Muscle of leg (tissue), 11 donors: ENCODE measurements around the gene STEAP3. TPM values are rescaled to one million over a fixed set of nuclear protein-coding genes. Genes with fewer than 3 reads are reported as not detected.

Experiments used
- DNase-seq: peaks from one replicate; pipeline ENCODE4 v3.0.0; 2013
- H3K27ac ChIP-seq: one replicate; pipeline ENCODE4 v1.5.1; 2013; ENCODE audit warnings: mild to moderate bottlenecking, low read length, control low read depth
- H3K27me3 ChIP-seq: one replicate; pipeline ENCODE4 v1.6.1; 2013; ENCODE audit warnings: low read length; ENCODE audit not compliant: control insufficient read depth, insufficient read depth
- H3K36me3 ChIP-seq: one replicate; pipeline ENCODE4 v1.6.1; 2013; ENCODE audit warnings: low read length; ENCODE audit not compliant: control insufficient read depth, insufficient read depth
- H3K4me1 ChIP-seq: one replicate; pipeline ENCODE4 v1.6.1; 2013; ENCODE audit warnings: low read length; ENCODE audit not compliant: control insufficient read depth, insufficient read depth
- H3K4me3 ChIP-seq: one replicate; pipeline ENCODE4 v1.5.1; 2013; ENCODE audit warnings: low read length, control low read depth
- H3K9me3 ChIP-seq: replicated peaks from 2 replicates; pipeline ENCODE4 v1.6.1; 2013; ENCODE audit warnings: low read depth, low read length; ENCODE audit not compliant: control insufficient read depth
- WGBS: methylation state at CpG from one replicate; pipeline ENCODE4 v1.1.5; 2013; ENCODE audit warnings: missing lambda C conversion rate; ENCODE audit not compliant: insufficient coverage; 5-methylcytosine and 5-hydroxymethylcytosine counted together
- polyA plus RNA-seq, 8 donors: library from polyadenylated mRNA; unstranded; fragments of 120-200 nt; gene quantifications; one replicate each; pipeline versions ENCODE4 v1.2.1 to v1.2.3, GENCODE V29; 2013; ENCODE audit warnings: inconsistent platforms in 1 of 8, low replicate concordance in 1 of 8; ENCODE audit not compliant: insufficient read length in 8 of 8, insufficient read depth in 1 of 8
- total RNA-seq: library from RNA; stranded (reverse); fragments of 120-200 nt; gene quantifications from one replicate; pipeline ENCODE4 v1.2.4, GENCODE V29; 2013

Gene STEAP3
- total and polyA plus RNA-seq, 9 donors: 8.0 to 21.0 (median 14.1) TPM

- peaks cover 18% of the 10 kb centered on the region for H3K27me3 ChIP-seq
- H3K36me3 ChIP-seq: no peaks in the 10 kb centered on the region
- DNase-seq: no peak
- no peaks in the 10 kb centered on the region for H3K4me1 ChIP-seq
- H3K27ac ChIP-seq: no peak overlapping the region
- no peak overlapping the region for H3K4me3 ChIP-seq
- H3K9me3 ChIP-seq: no peaks in the 10 kb centered on the region
Observed at GRCh38 chr2:119197126-119197405, 26.6 kb upstream of the STEAP3 start.

- no peak for DNase-seq
- WGBS: 65% methylated on average over 7 of the region's 10 CpGs
- H3K27ac ChIP-seq: no peak overlapping the region
- no peak overlapping the region for H3K4me3 ChIP-seq
- no peaks in the 10 kb centered on the region for H3K4me1 ChIP-seq
- no peaks in the 10 kb centered on the region for H3K9me3 ChIP-seq
- no peaks in the 10 kb centered on the region for H3K36me3 ChIP-seq
- peaks cover 18% of the 10 kb centered on the region for H3K27me3 ChIP-seq
Observed at GRCh38 chr2:119197529-119198239, 25.9 kb upstream of the STEAP3 start.

- WGBS: 67% methylated on average over 6 of the region's 7 CpGs
- Histone ChIP-seq H3K27ac (no peak overlapping the region), H3K36me3 (no peaks in the 10 kb centered on the region), H3K9me3 (no peaks in the 10 kb centered on the region), H3K27me3 (peaks cover 18% of the 10 kb centered on the region), H3K4me3 (no peak overlapping the region), H3K4me1 (no peaks in the 10 kb centered on the region)
- DNase-seq: no peak
Observed at GRCh38 chr2:119198240-119198840, 25.3 kb upstream of the STEAP3 start.

- Histone ChIP-seq H3K36me3 (no peaks in the 10 kb centered on the region), H3K27ac (no peak overlapping the region), H3K4me3 (no peak overlapping the region), H3K27me3 (peaks cover 8% of the 10 kb centered on the region), H3K9me3 (no peaks in the 10 kb centered on the region), H3K4me1 (no peaks in the 10 kb centered on the region)
- 76% methylated on average over 3 of the region's 5 CpGs for WGBS
- DNase-seq: no peak
Observed at GRCh38 chr2:119201815-119202214, 21.8 kb upstream of the STEAP3 start.

- H3K27ac ChIP-seq: no peak overlapping the region
Observed at GRCh38 chr2:119202610-119203310, 20.9 kb upstream of the STEAP3 start.

GRCh38 chr2:119204525-119204924, 19.1 kb upstream of the STEAP3 start:
- no peak overlapping the region for H3K27ac ChIP-seq
- H3K36me3 ChIP-seq: no peaks in the 10 kb centered on the region
- WGBS: 88% methylated on average over 5 of the region's 6 CpGs
- H3K4me3 ChIP-seq: no peak overlapping the region
- H3K4me1 ChIP-seq: no peaks in the 10 kb centered on the region
- DNase-seq: no peak
- no peaks in the 10 kb centered on the region for H3K27me3 ChIP-seq
- H3K9me3 ChIP-seq: no peaks in the 10 kb centered on the region

More at GRCh38 chr2:119202610-119203310, 20.9 kb upstream of the STEAP3 start:
- no peak for DNase-seq
- no peaks in the 10 kb centered on the region for H3K4me1 ChIP-seq
- no peaks in the 10 kb centered on the region for H3K9me3 ChIP-seq
- no peak overlapping the region for H3K4me3 ChIP-seq
- H3K27me3 ChIP-seq: peaks cover 7% of the 10 kb centered on the region
- H3K36me3 ChIP-seq: no peaks in the 10 kb centered on the region
- no CpG with 5 or more reads among the region's 1 CpG for WGBS

GRCh38 chr2:119205001-119205706, 18.5 kb upstream of the STEAP3 start:
- H3K36me3 ChIP-seq: no peaks in the 10 kb centered on the region
- H3K4me1 ChIP-seq: no peaks in the 10 kb centered on the region
- DNase-seq: no peak
- peaks cover 2% of the 10 kb centered on the region for H3K27me3 ChIP-seq
- H3K27ac ChIP-seq: no peak overlapping the region
- 67% methylated on average over 11 of the region's 13 CpGs for WGBS
- no peaks in the 10 kb centered on the region for H3K9me3 ChIP-seq
- H3K4me3 ChIP-seq: no peak overlapping the region

- H3K36me3 ChIP-seq: no peaks in the 10 kb centered on the region
- WGBS: no CpG with 5 or more reads among the region's 2 CpGs
- H3K4me1 ChIP-seq: no peaks in the 10 kb centered on the region
- no peak overlapping the region for H3K4me3 ChIP-seq
- H3K27me3 ChIP-seq: peaks cover 2% of the 10 kb centered on the region
- no peaks in the 10 kb centered on the region for H3K9me3 ChIP-seq
- no peak overlapping the region for H3K27ac ChIP-seq
- DNase-seq: no peak
Observed at GRCh38 chr2:119206201-119206600, 17.4 kb upstream of the STEAP3 start.

- Histone ChIP-seq H3K4me1 (no peaks in the 10 kb centered on the region), H3K4me3 (no peak overlapping the region), H3K27me3 (peaks cover 2% of the 10 kb centered on the region), H3K36me3 (no peaks in the 10 kb centered on the region), H3K27ac (no peak overlapping the region), H3K9me3 (no peaks in the 10 kb centered on the region)
- no peak for DNase-seq
- WGBS: 44% methylated on average over 2 of the region's 2 CpGs
Observed at GRCh38 chr2:119207447-119207846, 16.2 kb upstream of the STEAP3 start.

GRCh38 chr2:119208791-119209203, 14.8 kb upstream of the STEAP3 start:
- WGBS: 41% methylated on average over 4 of the region's 4 CpGs
- no peak for DNase-seq
- no peaks in the 10 kb centered on the region for H3K4me1 ChIP-seq
- H3K9me3 ChIP-seq: no peaks in the 10 kb centered on the region
- no peak overlapping the region for H3K27ac ChIP-seq
- H3K36me3 ChIP-seq: no peaks in the 10 kb centered on the region
- peaks cover 2% of the 10 kb centered on the region for H3K27me3 ChIP-seq
- no peak overlapping the region for H3K4me3 ChIP-seq
